IMR-90 (cell line): ENCODE data around the gene PIN1. TPM values are rescaled to one million over a fixed set of nuclear protein-coding genes. Genes with fewer than 3 reads are reported as not detected.

Source experiments
- ATAC-seq: fragments of 200-7000 bp; cut with Tn5 transposase; 2 replicates; pipeline ENCODE4 v1.9.1; 2020; ENCODE audit warnings: low read depth, mild to moderate bottlenecking, moderate library complexity
- BruUV-seq: library from RNA; stranded (reverse); fragments of 400-500 nt; replicated peaks from 2 replicates; lab custom pipeline; 2021; lab: Mats Ljungman, UMichigan
- CTCF ChIA-PET: fragments of 300-600 bp; formaldehyde crosslinking; extraction: SDS; loops from one replicate; lab custom pipeline; 2021; ENCODE audit warnings: antibody characterized with exemption; lab: Yijun Ruan, JAX
- POLR2A ChIA-PET: fragments of 300-600 bp; sonication (Branson Sonifier 250); formaldehyde crosslinking; loops from one replicate; lab custom pipeline; 2022; ENCODE audit warnings: antibody characterized with exemption; ENCODE audit not compliant: unreplicated experiment; lab: Charles Lee
- DNase-seq: peaks from one replicate; pipeline ENCODE4 v3.0.0; 2013
- H2AFZ ChIP-seq: replicated peaks from 2 replicates; pipeline ENCODE3; 2013; ENCODE audit warnings: low read length, mild to moderate bottlenecking; ENCODE audit not compliant: poor library complexity
- H2AK5ac ChIP-seq: 2 replicates; pipeline ENCODE4 v1.6.1; 2013; ENCODE audit warnings: low read depth, low read length, inconsistent platforms
- H2AK9ac ChIP-seq: replicated peaks from 2 replicates; pipeline ENCODE3; 2013; ENCODE audit warnings: mild to moderate bottlenecking, low read depth, low read length, moderate library complexity; ENCODE audit not compliant: poor library complexity
- H2BK120ac ChIP-seq: 2 replicates; pipeline ENCODE4 v1.6.1; 2013; ENCODE audit warnings: low read depth, low read length, inconsistent platforms
- H2BK15ac ChIP-seq: 3 replicates; pipeline ENCODE4 v1.6.1; 2013; ENCODE audit warnings: low read depth, low read length, inconsistent platforms
- H2BK20ac ChIP-seq: 2 replicates; pipeline ENCODE4 v1.6.1; 2013; ENCODE audit warnings: low read depth, mild to moderate bottlenecking, inconsistent platforms, low read length, moderate library complexity
- H2BK5ac ChIP-seq: 2 replicates; pipeline ENCODE4 v1.6.1; 2013; ENCODE audit warnings: mild to moderate bottlenecking, low read depth, low read length, inconsistent platforms; ENCODE audit not compliant: poor library complexity, severe bottlenecking
- H3K14ac ChIP-seq: replicated peaks from 2 replicates; pipeline ENCODE4 v1.6.1; 2013; ENCODE audit warnings: low read depth, low read length, inconsistent platforms
- H3K18ac ChIP-seq: 2 replicates; pipeline ENCODE4 v1.6.1; 2013; ENCODE audit warnings: low read depth, low read length, control low read depth
- H3K23ac ChIP-seq: 2 replicates; pipeline ENCODE4 v1.6.1; 2013; ENCODE audit warnings: low read depth, low read length, inconsistent platforms
- H3K27ac ChIP-seq: 2 replicates; pipeline ENCODE4 v1.5.1; 2013; ENCODE audit warnings: mild to moderate bottlenecking, control low read depth, low read length; ENCODE audit not compliant: insufficient read depth
- H3K27me3 ChIP-seq: 2 replicates; pipeline ENCODE4 v1.6.1; 2013; ENCODE audit warnings: low read length; ENCODE audit not compliant: control insufficient read depth, insufficient read depth
- H3K36me3 ChIP-seq: 2 replicates; pipeline ENCODE4 v1.6.1; 2013; ENCODE audit warnings: low read length, mixed read lengths; ENCODE audit not compliant: control insufficient read depth, insufficient read depth
- H3K4ac ChIP-seq: 2 replicates; pipeline ENCODE4 v1.6.1; 2013; ENCODE audit warnings: low read depth, low read length, inconsistent platforms
- H3K4me1 ChIP-seq: 2 replicates; pipeline ENCODE4 v1.6.1; 2013; ENCODE audit warnings: low read length, mixed read lengths; ENCODE audit not compliant: control insufficient read depth, insufficient read depth
- H3K4me2 ChIP-seq: 2 replicates; pipeline ENCODE4 v1.6.1; 2013; ENCODE audit warnings: low read depth, mild to moderate bottlenecking, control low read depth, low read length, moderate library complexity
- H3K4me3 ChIP-seq: 2 replicates; pipeline ENCODE4 v1.5.1; 2013; ENCODE audit warnings: low read depth, mild to moderate bottlenecking, control low read depth, low read length, moderate library complexity; ENCODE audit not compliant: insufficient read depth
- H3K56ac ChIP-seq: 2 replicates; pipeline ENCODE4 v1.6.1; 2013; ENCODE audit warnings: low read length, inconsistent platforms; ENCODE audit not compliant: insufficient read depth; ENCODE audit errors: extremely low read depth
- H3K79me1 ChIP-seq, 2 experiments: 2 replicates each; pipeline ENCODE4 v1.6.1; 2013; ENCODE audit warnings: low read length in 2 of 2, inconsistent platforms in 1 of 2, low read depth in 1 of 2
- H3K9ac ChIP-seq: 2 replicates; pipeline ENCODE4 v1.6.1; 2013; ENCODE audit warnings: low read depth, low read length, control low read depth
- H3K9me1 ChIP-seq: 2 replicates; pipeline ENCODE4 v1.6.1; 2013; ENCODE audit warnings: low read length, inconsistent platforms; ENCODE audit not compliant: insufficient read depth
- H3K9me3 ChIP-seq: 2 replicates; pipeline ENCODE4 v1.6.1; 2013; ENCODE audit warnings: low read length; ENCODE audit not compliant: control insufficient read depth, insufficient read depth
- H4K20me1 ChIP-seq: 2 replicates; pipeline ENCODE4 v1.6.1; 2013; ENCODE audit warnings: low read length, inconsistent platforms; ENCODE audit not compliant: insufficient read depth
- H4K5ac ChIP-seq: 2 replicates; pipeline ENCODE4 v1.6.1; 2013; ENCODE audit warnings: mild to moderate bottlenecking, low read depth, low read length, control low read depth
- H4K8ac ChIP-seq, 2 experiments: 2 replicates each; pipeline ENCODE4 v1.6.1; 2013; ENCODE audit warnings: low read depth in 2 of 2, low read length in 2 of 2, control low read depth in 1 of 2, inconsistent platforms in 1 of 2
- H4K91ac ChIP-seq: 2 replicates; pipeline ENCODE4 v1.6.1; 2013; ENCODE audit warnings: low read depth, low read length, inconsistent platforms; ENCODE audit not compliant: insufficient read depth
- BHLHE40 ChIP-seq: fragments of 150-350 bp; IDR thresholded peaks from 2 replicates; pipeline ENCODE4 v1.6.1; 2016; ENCODE audit warnings: mild to moderate bottlenecking, low read depth, low read length
- CEBPB ChIP-seq: IDR thresholded peaks from 2 replicates; pipeline ENCODE4 v1.6.1; 2012; ENCODE audit warnings: low read depth, low read length, improper control_type of control experiment
- CHD1 ChIP-seq: IDR thresholded peaks from 2 replicates; pipeline ENCODE4 v1.6.1; 2012; ENCODE audit warnings: low read depth, low read length, improper control_type of control experiment
- FOS ChIP-seq: fragments of 150-350 bp; IDR thresholded peaks from 2 replicates; pipeline ENCODE4 v1.6.1; 2016; ENCODE audit warnings: low read depth, low read length
- MAFK ChIP-seq: IDR thresholded peaks from 2 replicates; pipeline ENCODE4 v1.6.1; 2012; ENCODE audit warnings: low read depth, low read length, improper control_type of control experiment
- MAZ ChIP-seq: IDR thresholded peaks from 2 replicates; pipeline ENCODE4 v1.6.1; 2012; ENCODE audit warnings: low read depth, mild to moderate bottlenecking, low read length, improper control_type of control experiment, moderate library complexity, borderline replicate concordance
- MXI1 ChIP-seq: IDR thresholded peaks from 2 replicates; pipeline ENCODE4 v1.6.1; 2012; ENCODE audit warnings: low read depth, mild to moderate bottlenecking, low read length, moderate library complexity, borderline replicate concordance
- NFE2L2 ChIP-seq: fragments of 150-350 bp; IDR thresholded peaks from 2 replicates; pipeline ENCODE4 v1.6.1; 2016; ENCODE audit warnings: low read depth, mild to moderate bottlenecking, low read length
- POLR2A ChIP-seq: IDR thresholded peaks from 2 replicates; pipeline ENCODE4 v1.6.1; 2012; ENCODE audit warnings: mild to moderate bottlenecking, low read depth, low read length
- RAD21 ChIP-seq: IDR thresholded peaks from 2 replicates; pipeline ENCODE4 v1.6.1; 2012; ENCODE audit warnings: low read length, improper control_type of control experiment
- RCOR1 ChIP-seq: IDR thresholded peaks from 2 replicates; pipeline ENCODE4 v1.6.1; 2012; ENCODE audit warnings: mild to moderate bottlenecking, low read length, improper control_type of control experiment; ENCODE audit not compliant: insufficient replicate concordance
- RFX5 ChIP-seq: IDR thresholded peaks from 2 replicates; pipeline ENCODE4 v1.8.0; 2012; ENCODE audit warnings: low read depth, mild to moderate bottlenecking, low read length, moderate library complexity
- SMC3 ChIP-seq: fragments of 150-350 bp; IDR thresholded peaks from 2 replicates; pipeline ENCODE4 v1.6.1; 2016; ENCODE audit warnings: low read depth, mild to moderate bottlenecking, antibody characterized with exemption, low read length, moderate library complexity
- WGBS, 2 experiments: methylation state at CpG; one replicate each; pipeline versions ENCODE4 v1.1.5 to v1.1.7; 2013; ENCODE audit warnings: missing lambda C conversion rate in 2 of 2; ENCODE audit not compliant: insufficient read length in 1 of 2; ENCODE audit errors: extremely low coverage in 2 of 2; 5-methylcytosine and 5-hydroxymethylcytosine counted together
- dilution Hi-C: fragments of 300-500 bp; cut with HindIII; formaldehyde crosslinking; loops from one replicate; pipeline ENCODE4 v1.14.3; 2018; ENCODE audit warnings: low sequenced_read_pairs; ENCODE audit not compliant: unreplicated experiment
- in situ Hi-C: fragments of 300-500 bp; cut with MboI; formaldehyde crosslinking; loops from 3 replicates; pipeline ENCODE4 v1.14.3; 2019; ENCODE audit warnings: low sequenced_read_pairs, inconsistent platforms, mixed read lengths
- intact Hi-C: fragments of 100-400 bp; cut with micrococcal nuclease; formaldehyde crosslinking; loops from 2 replicates; pipeline ENCODE4 v1.10.0; 2022
- polyA plus RNA-seq, 3 experiments: library from polyadenylated mRNA; depleted of rRNA; stranded (reverse); fragments of >200 nt; gene quantifications; 2 replicates each; pipeline ENCODE4 v1.2.3, GENCODE V29; 2012; ENCODE audit warnings: low replicate concordance in 1 of 3
- total RNA-seq: library from RNA; depleted of rRNA; stranded (reverse); fragments of >200 nt; gene quantifications from 2 replicates; pipeline ENCODE4 v1.2.3, GENCODE V29; 2012
- TF ChIP-seq, protein P1 (sequence below): conservative IDR thresholded peaks from 2 replicates; pipeline ENCODE4 v1.5.1; 2012; ENCODE audit warnings: mild to moderate bottlenecking, low read depth, low read length, improper control_type of control experiment
- TF ChIP-seq, protein P2 (sequence below): fragments of 150-350 bp; IDR thresholded peaks from 2 replicates; pipeline ENCODE4 v1.6.1; 2016; ENCODE audit warnings: low read depth, mild to moderate bottlenecking, low read length, moderate library complexity, borderline replicate concordance

Gene PIN1
- total and polyA plus RNA-seq, 2 of the 4 experiments (the other 2 are of a cell fraction), result 76.0 to 105 TPM

DNA sequence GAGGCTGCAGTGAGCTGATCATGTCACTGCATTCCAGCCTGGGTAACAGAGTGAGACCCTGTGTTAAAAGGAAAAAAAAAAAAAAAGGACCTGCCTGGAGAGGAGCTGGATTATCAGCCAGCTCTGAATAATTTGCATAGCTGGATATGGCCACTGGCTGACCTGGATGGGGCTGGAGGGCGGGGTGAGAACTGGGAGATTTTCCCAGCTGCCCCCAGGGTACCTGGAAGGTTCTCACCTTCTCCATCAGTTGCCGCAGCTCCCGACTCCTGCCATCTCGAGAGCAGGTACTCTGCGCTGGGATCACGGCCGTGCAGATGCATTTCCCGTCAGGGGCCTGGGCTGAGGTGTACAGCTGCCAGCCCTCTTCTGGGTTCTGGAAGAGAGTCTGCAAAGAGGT, 25.3 kb downstream of the PIN1 start:
- POLR2A ChIA-PET, result no interaction called here
- H3K56ac ChIP-seq, result no peak overlapping the region

More for the DNA sequence above, 25.3 kb downstream of the PIN1 start:
- Histone ChIP-seq H3K27ac (no peak overlapping the region), H3K4ac (no peak overlapping the region), H3K79me1 (no peaks in the 10 kb centered on the region), H2BK20ac (no peak overlapping the region), H4K5ac (no peak overlapping the region), H4K91ac (no peak overlapping the region), H3K4me2 (no peak overlapping the region), H3K18ac (no peak overlapping the region), H3K9me1 (0 out of 2 replicates have a peak, but pooled peaks cover 3% of the 10 kb centered on the region), H4K20me1 (no peaks in the 10 kb centered on the region), H3K36me3 (peaks cover 5% of the 10 kb centered on the region; the same call in 1 of the 2 replicates), H4K8ac (no peak overlapping the region), H3K9ac (no peak overlapping the region), H2AK5ac (no peak overlapping the region), H3K27me3 (no peaks in the 10 kb centered on the region), H3K23ac (no peak overlapping the region), H2AFZ (no peak overlapping the region), H3K14ac (no peak overlapping the region), H2AK9ac (no peak overlapping the region), H2BK5ac (no peak overlapping the region), H2BK120ac (no peak overlapping the region), H3K4me3 (no peak overlapping the region), H2BK15ac (no peak overlapping the region), H3K4me1 (no peaks in the 10 kb centered on the region), H3K9me3 (no peaks in the 10 kb centered on the region)
- CTCF ChIA-PET, result no interaction called here
- in situ Hi-C loops, result no loop called here
- DNase-seq, result no peak
- BruUV-seq, result no TSS peak
- intact Hi-C loops, result no loop called here
- TF ChIP-seq CEBPB (no peak), CHD1 (no peak), MAZ (no peak), BHLHE40 (no peak), NFE2L2 (no peak), MXI1 (no peak), MAFK (no peak), SMC3 (no peak), FOS (no peak), RCOR1 (no peak), POLR2A (no peak), RFX5 (no peak), RAD21 (no peak)
- TF ChIP-seq, protein P1, sequence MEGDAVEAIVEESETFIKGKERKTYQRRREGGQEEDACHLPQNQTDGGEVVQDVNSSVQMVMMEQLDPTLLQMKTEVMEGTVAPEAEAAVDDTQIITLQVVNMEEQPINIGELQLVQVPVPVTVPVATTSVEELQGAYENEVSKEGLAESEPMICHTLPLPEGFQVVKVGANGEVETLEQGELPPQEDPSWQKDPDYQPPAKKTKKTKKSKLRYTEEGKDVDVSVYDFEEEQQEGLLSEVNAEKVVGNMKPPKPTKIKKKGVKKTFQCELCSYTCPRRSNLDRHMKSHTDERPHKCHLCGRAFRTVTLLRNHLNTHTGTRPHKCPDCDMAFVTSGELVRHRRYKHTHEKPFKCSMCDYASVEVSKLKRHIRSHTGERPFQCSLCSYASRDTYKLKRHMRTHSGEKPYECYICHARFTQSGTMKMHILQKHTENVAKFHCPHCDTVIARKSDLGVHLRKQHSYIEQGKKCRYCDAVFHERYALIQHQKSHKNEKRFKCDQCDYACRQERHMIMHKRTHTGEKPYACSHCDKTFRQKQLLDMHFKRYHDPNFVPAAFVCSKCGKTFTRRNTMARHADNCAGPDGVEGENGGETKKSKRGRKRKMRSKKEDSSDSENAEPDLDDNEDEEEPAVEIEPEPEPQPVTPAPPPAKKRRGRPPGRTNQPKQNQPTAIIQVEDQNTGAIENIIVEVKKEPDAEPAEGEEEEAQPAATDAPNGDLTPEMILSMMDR, result no peak
- TF ChIP-seq, protein P2, sequence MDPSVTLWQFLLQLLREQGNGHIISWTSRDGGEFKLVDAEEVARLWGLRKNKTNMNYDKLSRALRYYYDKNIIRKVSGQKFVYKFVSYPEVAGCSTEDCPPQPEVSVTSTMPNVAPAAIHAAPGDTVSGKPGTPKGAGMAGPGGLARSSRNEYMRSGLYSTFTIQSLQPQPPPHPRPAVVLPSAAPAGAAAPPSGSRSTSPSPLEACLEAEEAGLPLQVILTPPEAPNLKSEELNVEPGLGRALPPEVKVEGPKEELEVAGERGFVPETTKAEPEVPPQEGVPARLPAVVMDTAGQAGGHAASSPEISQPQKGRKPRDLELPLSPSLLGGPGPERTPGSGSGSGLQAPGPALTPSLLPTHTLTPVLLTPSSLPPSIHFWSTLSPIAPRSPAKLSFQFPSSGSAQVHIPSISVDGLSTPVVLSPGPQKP, result no peak
- dilution Hi-C loops, result no loop called here
- no CpG with 5 or more reads among the region's 8 CpGs for WGBS, 2 experiments
- ATAC-seq, result no peak
